Measurements from ENCODE around the gene BHLHE23.

GRCh38 chr20:63027221-63027921, 20.6 kb upstream of the BHLHE23 start:
- no peak for TF ChIP-seq POLR2A (IDR thresholded peaks at IDR 0.05)
- TF ChIP-seq CTCF (IDR thresholded peaks at IDR 0.05), result no peak

All from vagina (tissue), 2 donors.